GM18520 (cell line): ENCODE results near the gene CARM1.
"Not testable (repeated sequence)": the region's sequence is repeated elsewhere in the genome, so short reads cannot be mapped to it uniquely, and the experiment has no call there.

ENCODE experiments used
- ATAC-seq: cut with Tn5 transposase; IDR thresholded peaks from one replicate; pipeline ENCODE4 v1.9.1; 2021; ENCODE audit not compliant: unreplicated experiment

CARM1 gene

DNA sequence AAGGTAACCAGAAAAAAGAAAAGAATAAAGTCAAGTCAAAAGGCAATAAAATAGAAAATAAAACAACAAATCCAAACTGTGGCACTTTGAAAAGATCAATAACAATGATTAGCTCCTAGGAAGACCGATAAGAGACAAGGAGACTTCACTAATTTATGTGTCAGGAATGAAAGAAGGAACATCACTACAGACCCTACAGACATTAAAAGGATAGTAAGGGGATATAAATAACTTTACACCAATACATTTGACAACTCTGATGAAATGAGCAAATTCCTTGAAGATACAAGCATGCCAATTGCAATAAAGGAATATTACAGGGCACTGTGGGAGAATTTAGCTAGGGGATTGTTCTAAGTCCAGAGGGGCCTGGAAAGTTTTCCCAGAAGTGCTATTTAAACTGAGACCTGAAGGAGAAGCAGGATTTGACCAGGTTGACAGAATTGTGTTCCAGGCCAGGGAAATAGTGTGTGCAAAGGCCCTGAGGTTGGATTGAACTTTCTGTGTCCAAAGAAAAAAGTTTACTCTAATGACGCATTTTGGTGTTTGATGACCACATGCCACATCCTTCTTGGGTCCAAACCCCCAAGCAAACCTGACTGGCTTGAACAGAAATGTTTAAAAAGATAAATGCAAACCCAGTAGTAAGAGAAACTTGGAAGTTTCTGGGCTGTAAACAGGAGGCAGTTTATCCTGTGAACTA lies 24.7 kb upstream of the CARM1 start:
- ATAC-seq = no peak

DNA sequence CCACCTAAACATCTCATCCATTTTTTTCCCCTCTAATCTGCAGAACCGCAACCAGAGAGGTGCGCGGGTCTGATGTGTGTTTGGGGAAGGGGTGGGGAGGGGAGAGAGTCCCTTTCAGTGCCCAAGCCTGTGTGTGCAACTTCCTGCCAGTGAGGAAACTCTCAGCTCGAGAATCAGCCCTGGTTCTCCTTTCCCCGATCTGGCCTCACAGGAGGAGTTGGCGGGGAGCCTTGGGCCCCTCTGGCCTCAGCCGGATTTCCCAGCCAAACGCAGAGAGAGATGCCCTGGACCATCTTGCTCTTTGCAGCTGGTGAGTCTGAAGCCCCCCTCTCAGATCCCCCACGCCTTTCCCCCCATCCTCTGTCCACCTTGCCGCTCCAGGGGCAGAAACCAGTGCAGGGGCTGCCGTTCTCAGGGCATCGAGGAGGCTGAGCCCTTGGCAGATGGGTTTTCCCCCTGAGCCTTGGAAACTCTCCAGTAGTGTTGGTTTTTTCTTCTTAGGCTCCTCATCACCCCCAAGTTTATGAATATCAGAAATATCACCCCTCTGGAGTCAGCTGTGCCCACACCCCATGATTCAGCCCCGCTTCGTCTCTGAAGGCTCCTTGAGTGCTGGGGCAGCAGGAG lies 23.0 kb upstream of the CARM1 start, which contains the start of gene C19orf38:
TSS of gene C19orf38 (plus strand) at position 186 of the 627 bp plus-strand sequence. CDS start at position 280, 94 bp downstream.
- ATAC-seq = no peak

DNA sequence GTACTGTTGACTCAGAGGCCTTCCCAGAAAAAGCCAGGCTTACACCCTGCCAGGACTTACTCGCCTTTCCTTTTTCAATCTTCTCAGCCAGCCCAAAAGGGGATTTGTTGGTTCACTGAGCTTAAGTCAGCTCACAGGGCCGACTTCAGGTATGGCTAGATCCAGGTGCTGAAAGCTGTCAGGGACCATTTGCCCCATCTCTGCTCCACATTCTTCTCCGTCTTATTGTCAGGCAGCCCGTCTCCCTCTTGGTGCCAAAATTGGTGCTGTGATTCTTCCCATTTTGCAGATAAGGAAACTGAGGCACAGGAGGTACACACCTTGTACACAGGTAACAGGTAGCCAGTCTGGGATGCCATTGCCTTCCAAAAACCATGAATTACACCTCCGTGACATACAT lies 20.7 kb upstream of the CARM1 start:
- ATAC-seq = no peak

DNA sequence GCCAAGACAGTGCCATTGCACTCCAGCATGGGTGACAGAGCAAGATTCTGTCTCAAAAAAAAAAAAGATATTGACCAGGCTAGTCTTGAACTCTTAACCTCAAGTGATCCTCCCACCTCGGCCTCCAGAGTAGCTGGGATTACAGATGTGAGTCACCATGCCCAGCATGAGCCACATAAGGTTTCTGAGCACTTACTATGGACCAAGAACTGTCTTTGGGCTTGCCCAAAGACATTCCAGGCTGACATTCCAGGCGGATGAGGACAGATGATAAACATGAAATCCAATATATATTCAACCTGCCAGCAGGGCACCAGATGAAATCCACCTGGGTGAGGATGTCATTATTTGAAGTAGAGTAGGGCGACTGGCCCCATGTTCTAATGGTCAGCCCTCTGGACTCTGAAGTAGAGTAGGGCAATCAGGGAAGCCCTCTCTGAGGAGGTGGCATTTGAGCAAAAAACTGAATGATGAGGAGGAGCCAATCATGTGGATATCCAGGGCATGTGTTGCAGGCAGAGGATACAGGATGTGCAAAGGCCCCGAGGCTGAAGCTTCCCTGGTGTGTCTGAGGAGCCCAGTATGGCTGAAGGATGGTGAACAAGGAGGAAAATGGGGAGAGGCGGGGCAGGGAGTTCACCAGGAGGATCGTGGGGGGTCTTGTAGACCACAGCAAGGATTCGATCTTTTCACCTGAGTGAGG lies 19.1 kb upstream of the CARM1 start:
- no peak for ATAC-seq

DNA sequence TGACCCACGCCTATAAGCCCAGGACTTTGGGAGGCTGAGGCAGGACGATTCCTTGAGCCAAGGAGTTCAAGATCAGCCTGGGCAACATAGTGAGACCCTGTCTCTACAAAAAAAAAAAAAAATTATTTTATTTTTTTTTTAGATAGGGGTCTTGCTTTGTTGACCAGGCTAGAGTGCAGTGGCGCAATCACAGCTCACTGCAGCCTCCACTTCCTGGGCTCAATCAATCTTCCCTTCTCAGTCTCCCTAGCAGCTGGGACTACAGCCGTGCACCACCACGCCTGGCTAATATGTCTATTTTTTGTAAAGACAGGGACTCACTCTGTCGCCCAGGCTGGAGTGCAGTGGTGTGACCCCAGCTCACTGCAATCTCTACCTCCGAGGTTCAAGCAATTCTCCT lies 18.4 kb upstream of the CARM1 start:
- ATAC-seq = no peak

DNA sequence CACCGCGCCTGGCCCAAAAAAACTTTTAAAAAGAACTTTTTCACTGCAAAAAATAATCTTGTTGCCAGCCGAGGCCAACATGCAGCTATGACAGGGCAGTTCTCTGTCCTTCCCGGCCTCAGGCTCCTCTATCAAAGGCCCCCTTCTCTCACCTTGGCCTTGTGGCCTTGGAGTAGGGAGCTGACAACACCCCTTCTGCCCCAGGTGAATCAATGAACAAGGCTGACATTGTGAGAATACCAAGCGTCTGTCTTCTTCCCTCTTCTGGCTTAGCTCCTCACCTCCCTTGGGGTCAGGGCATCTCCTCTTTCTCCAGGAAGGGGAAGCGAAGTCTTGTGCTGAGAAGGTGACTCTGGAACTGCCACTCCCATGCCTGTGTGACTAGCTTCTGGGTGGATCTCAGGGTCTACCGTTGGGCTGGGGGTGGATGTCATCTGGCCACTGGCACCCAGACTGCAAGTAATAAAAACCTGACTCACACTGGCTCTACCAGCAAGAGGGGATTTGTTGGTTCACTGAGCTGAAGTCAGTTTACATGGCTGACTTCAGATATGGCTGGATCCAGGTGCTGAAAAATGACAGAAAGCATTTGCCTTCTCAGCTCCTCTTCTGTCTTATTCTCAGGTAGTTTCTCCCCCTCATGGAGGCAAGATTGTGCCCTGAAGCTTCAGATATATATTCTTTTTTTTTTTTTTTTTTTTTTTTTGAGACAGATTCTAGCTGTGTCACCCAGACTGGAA lies 16.8 kb upstream of the CARM1 start:
- ATAC-seq = no peak

DNA sequence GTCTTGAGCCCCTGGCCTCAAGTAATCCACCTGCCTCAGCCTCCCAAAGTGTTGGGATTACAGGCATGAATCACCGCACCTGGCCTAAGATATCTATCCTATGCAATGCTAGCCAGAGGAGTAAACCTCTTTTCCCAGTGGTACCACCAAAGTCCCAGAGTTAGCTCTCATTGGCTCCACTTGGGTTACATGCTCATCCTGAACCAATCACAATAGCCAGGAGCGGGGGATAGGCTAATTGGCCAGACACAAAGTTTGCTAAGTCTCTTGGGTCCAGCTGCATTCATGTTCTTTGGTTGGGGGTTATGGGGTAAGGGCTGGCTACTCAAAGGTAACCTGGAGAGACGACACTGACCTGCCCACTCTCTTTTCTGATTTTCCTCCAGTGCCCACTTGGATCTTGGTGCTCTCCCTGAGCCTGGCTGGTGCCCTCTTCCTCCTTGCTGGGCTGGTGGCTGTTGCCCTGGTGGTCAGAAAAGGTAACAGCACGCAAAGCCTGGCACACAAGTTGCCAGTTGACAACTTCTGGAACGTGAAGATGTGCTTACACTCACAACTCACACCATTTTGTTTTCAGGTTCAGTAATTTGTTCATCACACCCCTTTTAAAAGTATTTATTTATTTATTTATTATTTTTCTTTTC lies 15.4 kb upstream of the CARM1 start:
- ATAC-seq = no peak

DNA sequence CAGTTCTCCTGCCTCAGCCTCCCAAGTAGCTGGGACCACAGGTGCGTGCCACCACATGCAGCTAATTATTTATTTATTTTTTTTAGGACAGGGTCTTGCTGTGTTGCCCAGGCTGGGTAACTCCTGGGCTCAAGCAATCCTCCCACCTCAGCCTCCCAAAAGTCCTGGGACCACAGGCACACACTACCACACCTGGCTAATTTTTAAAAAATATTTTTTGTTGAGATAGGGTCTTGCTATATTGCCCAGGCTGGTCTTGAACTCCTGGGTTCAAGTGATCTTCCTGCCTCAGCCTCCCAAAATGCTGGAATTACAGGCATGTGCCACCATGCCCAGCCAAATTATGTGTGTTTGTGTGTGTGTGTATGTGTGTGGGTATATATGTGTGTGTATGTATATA lies 14.5 kb upstream of the CARM1 start:
- ATAC-seq = not testable (repeated sequence)

DNA sequence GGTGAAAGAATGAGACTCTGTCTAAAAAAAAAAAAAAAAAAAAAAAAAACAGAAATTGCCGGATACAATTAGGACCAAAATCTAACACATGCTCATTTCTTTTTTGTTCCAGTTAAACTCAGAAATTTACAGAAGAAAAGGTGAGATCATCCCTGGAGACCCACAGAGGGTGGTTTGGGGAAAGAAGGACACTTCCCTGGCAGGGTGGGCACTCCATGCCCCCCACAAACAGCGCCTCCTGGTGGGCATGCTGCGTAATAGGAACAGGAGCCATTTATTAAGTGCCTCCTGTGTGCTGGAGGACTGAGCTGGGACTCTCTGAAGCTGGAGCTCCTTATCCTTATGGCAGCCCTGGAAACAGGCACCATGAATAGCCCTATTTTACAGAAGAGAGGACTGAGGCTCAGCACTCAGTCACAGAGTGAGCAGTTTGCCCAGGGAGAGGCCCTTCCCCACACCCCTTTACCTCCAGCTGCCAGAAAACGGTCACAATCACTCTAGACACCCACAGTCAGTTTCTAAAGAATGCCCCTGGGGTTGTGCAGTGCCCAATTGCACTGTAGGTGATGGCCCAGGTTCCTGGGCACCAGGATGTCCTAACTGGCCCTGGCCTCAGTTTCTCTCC lies 13.0 kb upstream of the CARM1 start:
- no peak for ATAC-seq

DNA sequence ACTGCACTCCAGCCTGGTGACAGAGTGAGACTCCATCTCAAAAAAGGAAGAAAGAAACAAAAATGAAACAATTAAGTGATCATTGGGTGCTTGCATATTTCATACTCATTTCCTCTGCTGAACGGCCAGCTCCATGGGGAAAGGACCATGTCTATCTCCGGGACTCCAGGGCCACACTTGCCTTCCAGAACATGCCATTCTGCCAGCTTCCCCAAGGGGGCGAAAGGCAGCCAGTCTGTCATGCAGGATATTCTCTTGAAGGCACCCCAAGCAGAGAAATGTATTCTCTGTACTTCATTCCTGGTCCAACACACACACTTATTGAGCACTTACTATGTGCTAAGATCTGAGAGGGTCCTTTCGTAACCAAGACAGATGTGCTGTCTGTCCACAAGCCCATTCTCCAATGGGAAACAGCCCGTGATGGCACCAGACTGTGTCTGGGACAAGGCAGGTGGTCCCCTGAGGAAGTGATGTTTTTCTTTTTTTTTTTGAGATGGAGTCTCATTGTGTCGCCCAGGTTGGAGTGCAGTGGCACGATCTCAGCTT lies 10.2 kb upstream of the CARM1 start:
- no peak for ATAC-seq

DNA sequence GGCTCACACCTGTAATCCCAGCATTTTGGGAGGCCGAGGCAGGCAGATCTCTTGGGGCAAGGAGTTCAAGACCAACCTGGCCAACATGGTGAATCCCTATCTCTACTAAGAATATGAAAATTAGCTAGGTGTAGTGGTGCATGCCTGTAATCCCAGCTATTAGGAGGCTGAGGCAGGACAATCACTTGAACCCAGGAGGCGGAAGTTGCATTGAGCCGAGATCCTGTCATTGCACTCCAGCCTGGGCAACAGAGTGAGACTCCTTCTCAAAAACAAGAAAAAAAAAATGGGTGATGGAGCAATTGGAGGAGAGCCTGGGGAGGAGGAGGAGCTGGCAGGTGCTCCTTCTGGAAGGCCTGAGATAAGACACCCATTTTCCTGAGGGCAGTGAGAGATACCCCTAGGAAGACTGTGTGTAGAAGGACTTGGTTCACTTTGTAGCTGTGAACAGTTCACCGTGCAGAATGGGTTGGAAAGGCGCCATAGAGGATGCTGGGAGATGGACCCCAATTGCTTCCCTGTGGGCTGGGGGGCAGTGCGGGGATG lies 8.7 kb upstream of the CARM1 start:
- ATAC-seq = no peak

DNA sequence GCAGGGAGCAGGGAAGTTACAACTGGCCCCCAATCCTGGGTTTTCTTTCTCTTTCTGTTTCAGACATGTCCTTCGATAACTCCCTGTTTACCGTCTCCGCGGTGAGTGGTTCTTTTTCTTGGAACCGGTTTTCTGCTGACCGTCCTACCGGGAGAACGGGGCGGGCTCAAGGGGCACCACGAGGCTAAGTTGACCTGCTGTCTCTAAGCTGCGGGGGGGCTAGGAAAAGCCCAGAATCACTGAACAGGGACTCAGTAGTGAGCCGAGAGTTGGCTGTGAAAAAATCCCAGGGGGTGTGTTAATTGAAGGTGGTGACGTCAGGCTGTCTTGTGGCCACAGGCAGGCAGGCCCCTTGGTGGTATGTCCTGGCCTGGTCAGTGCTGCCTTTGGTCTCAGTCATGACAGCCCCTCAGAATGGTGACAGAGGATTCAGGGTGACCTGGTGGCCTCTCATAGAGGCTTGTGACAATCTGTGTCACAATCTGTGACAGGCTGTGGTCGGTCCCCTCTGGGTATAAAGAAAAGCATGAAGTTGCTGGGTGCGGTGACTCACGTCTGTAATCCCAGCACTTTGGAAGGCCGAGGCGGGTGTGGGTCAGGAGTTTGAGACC lies 8.1 kb upstream of the CARM1 start:
- no peak for ATAC-seq

DNA sequence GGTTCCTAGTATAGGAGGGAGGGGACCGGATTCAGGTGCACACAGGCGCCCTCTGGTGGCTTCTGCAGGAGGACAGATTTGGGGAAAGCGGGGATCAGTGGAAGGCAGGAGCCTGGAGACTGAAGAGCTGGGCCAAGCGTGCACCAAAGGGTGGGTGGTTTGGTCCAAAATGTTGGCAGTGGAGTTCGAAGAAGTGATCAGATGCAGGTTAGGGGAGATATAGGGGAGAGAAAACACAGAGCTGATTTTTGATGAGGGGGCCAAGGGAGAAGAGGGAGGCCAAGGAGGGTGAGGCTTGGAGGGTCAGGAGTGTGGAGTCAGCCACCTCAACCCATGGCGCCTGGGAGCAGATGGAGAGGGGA lies 6.8 kb upstream of the CARM1 start:
- no peak for ATAC-seq

DNA sequence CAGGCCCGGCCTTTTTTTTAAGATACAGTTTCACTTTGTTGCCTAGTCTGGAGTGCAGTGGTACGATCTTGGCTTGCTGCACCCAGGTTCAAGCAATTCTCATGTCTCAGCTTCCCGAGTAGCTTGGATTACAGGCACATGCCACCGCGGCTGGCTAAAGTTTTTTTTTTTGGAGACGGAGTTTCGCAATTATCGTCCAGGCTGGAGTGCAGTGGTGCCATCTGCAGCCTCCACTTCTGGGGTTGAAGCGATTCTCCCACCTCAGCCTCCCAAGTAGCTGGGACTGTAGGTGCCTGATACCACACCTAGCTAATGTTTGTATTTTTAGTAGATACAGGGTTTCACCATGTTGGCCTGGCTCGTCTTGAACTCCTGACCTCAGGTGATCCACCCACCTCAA lies 4.9 kb upstream of the CARM1 start:
- no peak for ATAC-seq

DNA sequence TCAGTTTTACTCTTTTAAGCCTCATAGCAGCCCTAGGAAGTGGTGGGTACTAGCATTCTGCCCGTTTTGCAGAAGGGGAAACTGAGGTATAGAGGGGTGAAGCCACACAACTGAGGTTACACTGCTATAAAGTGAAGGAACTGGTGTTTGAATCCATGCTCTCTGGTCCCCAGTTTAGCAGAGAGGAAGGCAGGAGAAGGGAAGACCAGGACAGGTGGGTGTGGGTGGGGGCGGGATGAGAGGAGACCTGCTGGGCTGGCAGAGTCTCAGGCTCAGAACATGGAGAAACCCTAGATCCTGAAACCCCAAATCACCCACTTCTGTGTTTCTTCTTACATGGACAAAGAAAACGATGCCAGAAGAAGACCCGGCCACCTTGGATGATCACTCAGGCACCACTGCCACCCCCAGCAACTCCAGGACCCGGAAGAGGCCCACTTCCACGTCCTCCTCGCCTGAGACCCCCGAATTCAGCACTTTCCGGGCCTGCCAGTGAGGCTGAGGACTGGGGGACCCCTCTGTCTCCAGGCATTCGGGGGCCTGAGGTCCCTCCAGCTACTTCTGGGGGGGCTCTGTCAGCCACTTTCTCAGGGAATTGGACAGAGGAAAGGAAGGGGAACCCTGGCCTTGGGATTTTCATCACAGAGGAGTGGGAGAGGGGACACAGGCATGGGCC lies 2.3 kb upstream of the CARM1 start:
- ATAC-seq = no peak

DNA sequence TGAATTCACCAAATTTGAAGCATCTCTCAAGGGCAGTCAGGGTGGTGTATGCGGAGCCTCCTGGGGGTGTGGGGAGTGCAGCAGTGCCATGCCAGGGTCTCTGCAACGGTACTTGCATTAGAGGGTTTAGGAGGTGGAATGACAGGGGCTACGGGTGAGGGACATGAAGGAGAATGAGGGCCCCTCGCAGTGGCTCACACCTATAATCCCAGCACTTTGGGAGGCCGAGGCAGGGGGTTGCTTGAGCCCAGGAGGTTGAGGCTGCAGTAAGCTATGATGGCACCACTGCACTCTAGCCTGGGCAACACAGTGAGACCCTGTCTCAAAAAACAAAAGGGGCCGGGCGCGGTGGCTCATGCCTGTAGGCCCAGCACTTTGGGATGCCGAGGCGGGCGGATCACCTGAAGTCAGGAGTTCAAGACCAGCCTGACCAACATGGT lies 1.5 kb upstream of the CARM1 start:
- ATAC-seq = not testable (repeated sequence)

DNA sequence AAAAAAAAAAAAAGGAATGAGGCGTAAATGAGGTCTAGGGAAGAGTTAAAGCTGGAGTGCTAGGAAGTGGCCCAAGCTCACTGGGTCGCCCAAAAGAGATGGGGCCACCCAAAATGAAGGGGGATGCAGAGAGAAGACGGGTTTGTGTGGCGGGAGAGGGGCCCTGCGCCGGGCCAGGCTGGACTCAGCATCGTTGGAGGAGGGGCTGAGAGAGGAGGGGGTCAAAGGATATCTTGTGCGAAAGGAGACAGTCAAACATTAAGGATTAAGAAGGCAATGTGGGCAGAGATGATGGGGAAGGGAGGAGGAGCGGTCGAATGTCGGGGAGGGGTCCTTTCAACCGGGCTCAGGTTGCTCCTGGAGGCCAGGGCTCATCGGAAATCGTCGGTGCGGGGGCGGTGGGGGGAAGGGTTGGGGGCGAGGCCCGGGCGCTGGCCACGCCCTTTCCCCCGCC lies 825 bp upstream of the CARM1 start:
- no peak for ATAC-seq

DNA sequence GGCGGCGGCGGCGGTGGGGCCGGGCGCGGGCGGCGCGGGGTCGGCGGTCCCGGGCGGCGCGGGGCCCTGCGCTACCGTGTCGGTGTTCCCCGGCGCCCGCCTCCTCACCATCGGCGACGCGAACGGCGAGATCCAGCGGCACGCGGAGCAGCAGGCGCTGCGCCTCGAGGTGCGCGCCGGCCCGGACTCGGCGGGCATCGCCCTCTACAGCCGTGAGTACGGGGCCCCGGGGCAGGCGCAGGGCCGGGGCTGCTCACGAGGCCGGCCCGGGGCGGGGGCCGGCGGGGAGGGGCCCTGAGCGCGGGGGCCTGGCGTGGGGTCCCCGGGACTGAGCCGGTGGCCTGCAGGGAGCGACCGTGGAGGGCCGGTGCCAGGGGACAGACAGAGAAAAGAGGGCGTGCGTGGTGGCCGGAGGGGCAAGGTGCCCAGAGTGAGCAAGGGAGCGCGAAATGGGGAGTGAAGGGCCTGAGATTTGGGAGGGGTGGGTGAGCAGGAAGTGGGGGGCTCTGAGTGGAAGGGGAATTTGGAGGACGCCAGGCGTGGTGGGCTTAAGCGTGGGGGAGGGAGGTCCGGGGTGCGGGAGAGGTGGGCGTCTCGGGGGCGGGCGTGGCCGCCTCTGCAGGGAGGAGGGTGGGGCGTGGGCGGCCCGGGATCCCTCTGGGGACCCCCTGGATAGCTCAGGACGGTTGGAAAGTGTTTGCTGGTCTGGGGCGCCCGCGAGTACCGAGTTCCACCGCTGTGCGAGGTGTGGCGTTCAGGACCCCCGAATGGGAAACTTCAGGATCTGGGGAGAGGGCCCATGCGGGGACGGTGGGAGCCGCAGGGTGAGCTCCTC lies 575 bp downstream of the CARM1 start:
- peak; percentile 3 for ATAC-seq
